Ammon's horn (tissue), 1 donor: ENCODE results near the gene DPT.
A peak's percentile ranks its signal among the peaks of the same experiment; 100 is the strongest.
"Not testable (repeated sequence)": the region's sequence is repeated elsewhere in the genome, so short reads cannot be mapped to it uniquely, and the experiment has no call there.

Experiments
- DNase-seq: peaks from one replicate; pipeline ENCODE4 v3.0.0-alpha.2; 2016; ENCODE audit warnings: low spot score

Gene DPT

DNA sequence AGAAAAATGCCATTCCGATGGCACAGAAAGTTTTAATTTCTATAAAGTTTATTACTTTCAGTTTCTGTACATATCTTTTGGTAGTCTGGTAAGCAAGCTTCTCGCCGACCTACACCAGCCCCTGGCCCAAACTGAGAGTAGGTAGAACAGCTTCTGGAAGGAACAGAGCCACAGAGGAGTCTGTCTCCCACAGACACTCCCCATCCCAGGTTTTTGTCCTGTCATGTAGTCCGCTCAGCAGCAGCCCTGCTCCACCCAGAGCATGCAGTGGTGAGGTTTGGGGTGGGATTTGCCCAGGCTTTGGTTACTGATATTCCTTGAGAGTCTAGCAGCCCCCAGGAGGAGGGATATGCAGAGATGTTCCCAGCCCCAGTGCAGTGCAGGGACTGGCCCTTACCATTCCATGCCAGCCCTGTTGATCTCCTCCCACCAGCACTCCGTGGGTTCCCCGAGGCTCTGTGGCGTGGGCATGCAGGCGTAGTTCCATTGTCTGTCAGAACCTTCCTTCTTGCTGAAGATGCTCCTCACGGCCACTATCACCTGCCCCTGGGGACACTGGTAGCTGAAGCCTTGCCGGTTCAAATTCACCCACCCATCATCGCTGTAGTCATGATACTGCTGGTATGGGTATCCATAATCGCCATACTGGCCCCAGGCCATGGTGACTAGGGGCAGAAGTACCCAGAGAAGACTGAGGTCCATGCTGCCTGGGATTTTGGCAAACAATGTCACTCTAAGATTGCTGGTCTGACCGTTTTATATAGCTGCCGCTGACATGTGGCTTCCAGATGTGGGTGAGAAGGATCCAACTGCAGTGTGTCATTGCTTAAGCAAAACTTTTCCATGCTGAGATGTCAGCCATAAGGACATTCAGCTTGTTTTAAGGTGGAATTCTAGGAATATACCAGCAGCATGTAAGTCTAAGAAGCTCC is at the start of gene DPT:
Gene DPT (minus strand): TSS at position 734 of the 932 bp plus-strand sequence. CDS start 32 bp downstream, at position 702.
- DNase-seq, result no peak

DNA sequence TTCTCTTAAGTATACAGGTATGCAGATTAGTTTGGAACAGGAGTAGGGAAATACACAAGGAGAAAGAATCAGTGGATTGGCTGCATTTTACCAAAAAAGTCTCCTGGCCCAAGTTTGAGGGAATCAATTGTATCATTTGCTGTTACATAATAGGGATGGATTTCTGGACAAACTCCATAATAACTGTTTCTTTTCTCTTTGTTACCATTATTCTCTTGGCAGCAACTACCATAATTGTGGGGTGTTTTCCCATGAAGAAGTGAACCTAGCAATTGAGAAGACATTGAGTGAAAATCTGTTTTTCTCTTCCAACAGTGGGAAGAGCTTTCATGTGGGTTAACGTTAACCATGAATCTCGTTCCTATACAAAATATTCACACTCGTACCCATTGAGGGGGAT is 46.4 kb upstream of the DPT start:
- no peak for DNase-seq

GRCh38 chr1:168774241-168774640 is 45.2 kb upstream of the DPT start:
- no peak for DNase-seq

GRCh38 chr1:168772428-168773060 is 43.5 kb upstream of the DPT start:
- DNase-seq, result no peak

DNA sequence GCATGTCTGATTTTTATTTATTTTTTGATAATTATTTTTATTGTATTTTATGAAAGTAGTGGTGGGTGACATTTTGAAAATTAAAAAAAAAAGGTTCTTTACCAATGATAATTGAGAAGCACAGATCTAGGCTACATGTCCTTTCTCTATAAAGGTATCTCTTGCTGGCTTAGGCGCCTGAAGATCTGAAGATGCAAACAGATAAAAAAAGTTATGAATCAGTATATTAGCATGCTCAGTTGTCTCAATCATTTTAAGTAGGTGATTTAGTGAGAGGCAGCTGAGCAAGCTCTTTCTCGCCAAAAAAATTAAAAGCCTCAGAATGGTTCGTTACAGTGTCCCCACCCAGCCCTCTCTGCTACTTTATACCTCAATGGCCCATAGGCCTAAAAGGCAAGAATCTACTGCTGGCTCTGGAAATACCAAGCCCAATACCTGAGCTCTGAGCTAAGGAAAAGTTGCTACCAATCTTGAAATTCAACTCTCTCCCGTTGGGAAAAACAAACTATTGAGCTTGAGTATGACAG is 42.2 kb upstream of the DPT start:
- DNase-seq, result no peak

DNA sequence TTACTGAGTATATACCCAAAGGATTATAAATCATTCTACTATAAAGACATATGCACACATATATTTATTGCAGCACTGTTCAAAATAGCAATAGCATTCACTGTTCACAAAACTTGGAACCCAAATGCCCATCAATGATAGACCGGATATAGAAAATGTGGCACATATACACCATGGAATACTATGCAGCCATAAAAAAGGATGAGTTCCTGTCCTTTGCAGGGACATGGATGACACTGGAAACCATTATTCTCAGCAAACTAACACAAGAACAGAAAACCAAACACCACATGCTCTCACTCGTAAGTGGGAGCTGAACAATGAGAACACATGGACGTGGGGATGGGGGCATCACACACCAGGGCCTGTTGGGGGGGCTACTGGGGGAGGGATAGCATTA is 40.9 kb upstream of the DPT start:
- DNase-seq, result not testable (repeated sequence)

DNA sequence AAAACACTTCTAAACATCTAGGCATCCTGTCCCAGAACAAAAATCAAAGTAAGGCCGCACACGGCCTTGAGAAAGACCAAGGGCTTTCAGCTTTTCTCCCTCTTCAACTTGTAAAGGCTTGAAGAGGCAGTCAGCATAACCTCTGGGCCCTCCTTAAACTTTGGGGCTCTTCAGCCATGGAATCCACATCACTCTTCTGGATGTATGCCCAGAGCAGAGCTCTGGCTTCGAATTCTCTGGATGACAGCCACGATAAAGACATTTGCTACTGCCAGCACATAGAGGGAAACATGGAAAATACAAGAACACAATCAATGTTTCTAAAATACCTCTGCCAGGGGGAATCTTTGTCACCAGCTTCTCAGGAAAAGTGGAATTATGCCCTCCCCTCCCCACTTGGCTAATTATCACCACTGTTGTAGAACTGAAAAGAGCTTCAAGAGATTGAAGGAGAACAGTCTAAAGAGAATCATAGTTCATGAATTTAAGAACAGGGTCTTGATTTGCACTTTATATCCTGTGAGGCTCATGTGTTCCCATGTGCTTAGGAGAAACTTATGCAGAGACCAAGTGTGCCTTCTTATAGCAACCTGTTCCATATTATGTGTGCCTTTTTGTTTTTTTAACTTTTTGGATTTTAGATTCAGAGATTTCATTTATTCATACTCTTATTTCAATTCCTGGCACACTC is 39.0 kb upstream of the DPT start:
- DNase-seq, result peak; percentile 22

DNA sequence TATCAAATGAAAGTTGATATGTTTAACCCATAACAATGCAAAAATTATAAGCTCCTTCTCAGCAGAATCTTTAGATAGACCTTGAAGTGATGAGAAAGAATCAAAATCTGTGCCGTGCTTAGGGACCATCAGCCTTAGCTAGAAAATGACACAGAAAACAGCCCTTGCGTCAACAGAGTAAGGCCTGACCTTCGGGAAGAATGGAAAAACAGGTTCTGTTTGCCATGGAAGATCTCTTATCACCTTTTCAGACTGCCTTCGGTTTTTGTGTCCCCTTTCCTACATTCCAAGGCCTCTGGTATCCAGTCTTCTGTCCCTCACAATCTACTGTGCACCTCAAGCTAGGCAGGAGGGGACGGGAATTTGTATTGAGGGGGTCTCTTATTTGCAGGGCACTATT is 37.6 kb upstream of the DPT start:
- DNase-seq, result no peak

DNA sequence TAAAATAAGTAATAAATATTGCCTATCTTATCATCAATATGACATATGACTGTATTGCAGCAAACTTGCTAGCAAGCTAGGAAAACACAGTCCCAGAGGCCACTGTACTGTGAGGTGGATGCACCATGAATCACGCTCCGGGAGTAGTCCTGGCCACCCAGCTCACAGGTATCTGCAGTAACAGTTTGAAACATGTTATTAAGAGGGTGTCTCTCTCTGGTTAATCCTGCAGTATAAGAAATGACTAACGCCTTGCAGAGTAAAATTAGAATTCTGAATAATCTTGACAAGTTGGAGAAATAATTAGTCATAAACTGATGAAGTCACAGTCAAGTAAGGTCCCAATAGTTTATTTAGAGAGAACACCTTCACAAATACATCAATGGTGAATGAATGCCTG is 34.0 kb upstream of the DPT start:
- no peak for DNase-seq

- no peak for DNase-seq
These were observed 33.5 kb upstream of the DPT start for GRCh38 chr1:168762473-168762872.

GRCh38 chr1:168760781-168761180 is 31.8 kb upstream of the DPT start:
- no peak for DNase-seq

- DNase-seq, result no peak
These were observed 31.2 kb upstream of the DPT start for GRCh38 chr1:168760241-168760640.

DNA sequence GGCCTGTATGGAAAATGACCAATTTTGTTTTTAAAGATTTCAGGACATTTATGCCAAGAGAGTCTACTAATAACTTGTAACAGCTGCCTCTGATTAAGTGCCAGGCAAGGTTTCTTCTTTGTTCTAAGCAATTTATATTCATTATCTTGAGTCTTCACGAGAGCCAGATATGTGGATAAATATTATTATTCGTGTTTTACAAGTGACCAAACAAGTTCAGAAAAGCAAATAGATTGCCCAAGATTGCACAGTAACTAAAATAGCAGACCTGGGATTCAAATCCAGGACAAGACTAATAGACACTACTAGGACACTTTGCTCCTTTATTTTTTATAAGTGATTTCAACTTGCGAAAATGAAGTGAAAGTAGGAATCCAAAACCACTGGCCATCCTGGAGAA is 30.1 kb upstream of the DPT start:
- DNase-seq, result no peak

- no peak for DNase-seq
These were observed 29.5 kb upstream of the DPT start for GRCh38 chr1:168758503-168758902.

- no peak for DNase-seq
These were observed 26.9 kb upstream of the DPT start for GRCh38 chr1:168755800-168756418.

- DNase-seq, result no peak
These were observed 23.3 kb upstream of the DPT start for GRCh38 chr1:168752171-168752832.

- DNase-seq, result no peak
These were observed 22.2 kb upstream of the DPT start for GRCh38 chr1:168751195-168751650.

- DNase-seq, result peak; percentile 31
These were observed 14.1 kb upstream of the DPT start for GRCh38 chr1:168742994-168743650.

DNA sequence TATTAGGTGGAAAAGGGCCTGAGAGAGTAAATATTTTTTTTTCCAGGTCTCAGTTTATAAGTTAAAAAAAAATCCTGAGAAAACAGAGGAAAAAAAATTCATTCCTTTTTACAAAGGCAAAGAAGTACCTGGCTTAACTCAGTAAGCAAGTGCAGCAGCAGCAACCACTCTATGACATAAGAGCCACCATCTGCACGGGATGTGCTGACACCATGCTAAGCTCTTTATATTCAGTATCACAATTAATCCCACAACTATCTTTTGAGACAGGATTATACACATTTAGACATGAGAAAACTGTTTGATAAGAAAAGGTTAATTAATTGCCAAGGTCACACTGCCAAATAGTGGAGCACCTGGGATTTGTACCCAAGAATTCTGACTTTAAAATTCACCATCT is 13.4 kb upstream of the DPT start:
- DNase-seq, result no peak

DNA sequence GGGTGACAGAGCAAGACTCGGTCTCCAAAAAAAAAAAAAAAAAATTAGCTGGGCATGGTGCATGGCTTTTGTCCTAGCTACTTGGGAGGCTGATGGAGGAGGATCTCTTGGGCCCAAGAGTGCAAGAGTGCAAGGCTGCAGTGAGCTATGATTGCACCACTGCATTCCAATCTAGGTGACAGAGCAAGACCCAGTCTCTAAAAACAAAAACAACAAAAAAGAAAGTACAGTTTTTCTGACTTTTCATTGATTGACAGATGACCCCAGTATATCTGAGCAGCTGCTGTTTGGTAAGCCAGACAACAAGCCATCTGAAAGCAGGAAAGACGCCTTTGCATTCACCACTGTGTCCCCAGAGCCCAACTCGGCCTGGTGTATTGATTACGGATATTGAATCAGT is 10.9 kb upstream of the DPT start:
- no peak for DNase-seq

DNA sequence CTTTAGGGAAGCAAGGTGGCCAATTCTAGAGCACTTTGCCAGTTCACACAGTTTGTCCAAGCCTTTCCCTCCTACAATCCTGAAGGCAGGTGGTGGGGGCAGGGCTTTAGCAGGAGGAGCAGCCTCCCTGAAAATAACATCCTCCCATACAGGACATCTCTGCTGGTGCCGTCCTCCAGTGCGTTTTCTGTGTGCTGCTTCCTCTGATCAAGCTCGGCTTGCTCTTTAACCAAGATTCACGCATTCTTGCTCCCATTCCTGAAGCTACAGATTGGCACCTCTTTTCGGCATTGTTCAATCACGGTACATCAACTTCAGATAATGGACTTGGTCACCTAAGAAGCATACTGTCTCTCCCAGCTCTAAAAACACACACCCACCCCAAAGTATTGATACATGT is 7.5 kb upstream of the DPT start:
- no peak for DNase-seq
